GM18499 (cell line): Measurements from ENCODE around the gene MGAT5B.

ENCODE experiments used
- ATAC-seq: cut with Tn5 transposase; IDR thresholded peaks from one replicate; pipeline ENCODE4 v1.9.1; 2021; ENCODE audit warnings: moderate number of reproducible peaks; ENCODE audit not compliant: insufficient read depth, unreplicated experiment

The MGAT5B gene

GRCh38 chr17:76901542-76902197, 33.5 kb downstream of the MGAT5B start:
- ATAC-seq: no peak

DNA sequence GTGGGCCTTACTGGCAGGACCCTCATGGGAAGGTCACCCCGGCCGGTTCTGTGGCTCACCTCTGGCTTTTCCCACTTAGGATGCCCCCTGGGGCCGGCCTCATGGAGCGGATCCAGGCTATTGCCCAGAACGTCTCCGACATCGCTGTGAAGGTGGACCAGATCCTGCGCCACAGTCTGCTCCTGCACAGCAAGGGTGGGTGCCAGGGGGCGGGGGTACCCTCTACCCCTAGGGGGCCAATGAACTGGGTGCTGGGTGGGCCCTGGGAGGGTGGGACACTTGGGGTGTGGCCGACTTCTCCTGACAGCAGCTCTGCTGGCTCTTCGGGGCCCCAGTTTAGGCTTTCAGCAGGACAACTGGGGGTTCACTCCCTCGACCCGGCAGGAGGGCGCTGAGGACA, 34.3 kb downstream of the MGAT5B start:
- ATAC-seq: no peak

GRCh38 chr17:76903631-76904030, 35.4 kb downstream of the MGAT5B start:
- ATAC-seq: no peak

DNA sequence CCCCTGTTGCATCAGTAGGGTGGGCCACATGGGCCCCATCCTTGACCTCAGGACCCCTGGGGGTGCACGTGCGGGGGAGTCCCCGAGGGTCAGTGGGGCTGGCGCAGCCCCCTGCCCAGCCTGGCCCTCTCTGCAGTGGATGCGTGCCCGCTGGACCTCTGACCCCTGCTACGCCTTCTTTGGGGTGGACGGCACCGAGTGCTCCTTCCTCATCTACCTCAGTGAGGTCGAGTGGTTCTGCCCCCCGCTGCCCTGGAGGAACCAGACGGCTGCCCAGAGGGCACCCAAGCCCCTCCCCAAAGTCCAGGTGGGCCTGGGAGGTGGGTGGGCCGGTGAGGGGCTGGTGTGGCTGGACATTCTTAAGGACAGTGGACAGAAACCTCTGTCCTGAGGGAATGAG, 35.9 kb downstream of the MGAT5B start:
- ATAC-seq: no peak

GRCh38 chr17:76905036-76905435, 36.8 kb downstream of the MGAT5B start:
- no peak for ATAC-seq

DNA sequence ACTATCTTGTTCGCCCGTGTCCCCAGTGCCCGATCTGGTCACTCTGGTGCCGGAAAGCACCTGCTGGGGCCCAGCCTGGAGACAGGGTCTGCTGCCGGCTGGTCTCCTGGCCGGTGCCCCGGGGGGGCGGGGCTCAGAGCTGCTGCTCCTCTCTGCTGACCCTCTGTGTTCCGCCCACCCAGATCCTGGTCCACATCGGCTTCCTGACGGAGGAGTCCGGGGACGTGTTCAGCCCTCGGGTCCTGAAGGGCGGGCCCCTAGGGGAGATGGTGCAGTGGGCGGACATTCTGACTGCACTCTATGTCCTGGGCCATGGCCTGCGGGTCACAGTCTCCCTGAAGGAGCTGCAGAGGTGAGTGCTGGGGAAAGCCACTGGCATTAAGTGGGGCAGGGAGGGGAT, 37.6 kb downstream of the MGAT5B start:
- no peak for ATAC-seq

GRCh38 chr17:76906463-76906862, 38.3 kb downstream of the MGAT5B start:
- no peak for ATAC-seq

GRCh38 chr17:76907352-76907751, 39.1 kb downstream of the MGAT5B start:
- no peak for ATAC-seq

DNA sequence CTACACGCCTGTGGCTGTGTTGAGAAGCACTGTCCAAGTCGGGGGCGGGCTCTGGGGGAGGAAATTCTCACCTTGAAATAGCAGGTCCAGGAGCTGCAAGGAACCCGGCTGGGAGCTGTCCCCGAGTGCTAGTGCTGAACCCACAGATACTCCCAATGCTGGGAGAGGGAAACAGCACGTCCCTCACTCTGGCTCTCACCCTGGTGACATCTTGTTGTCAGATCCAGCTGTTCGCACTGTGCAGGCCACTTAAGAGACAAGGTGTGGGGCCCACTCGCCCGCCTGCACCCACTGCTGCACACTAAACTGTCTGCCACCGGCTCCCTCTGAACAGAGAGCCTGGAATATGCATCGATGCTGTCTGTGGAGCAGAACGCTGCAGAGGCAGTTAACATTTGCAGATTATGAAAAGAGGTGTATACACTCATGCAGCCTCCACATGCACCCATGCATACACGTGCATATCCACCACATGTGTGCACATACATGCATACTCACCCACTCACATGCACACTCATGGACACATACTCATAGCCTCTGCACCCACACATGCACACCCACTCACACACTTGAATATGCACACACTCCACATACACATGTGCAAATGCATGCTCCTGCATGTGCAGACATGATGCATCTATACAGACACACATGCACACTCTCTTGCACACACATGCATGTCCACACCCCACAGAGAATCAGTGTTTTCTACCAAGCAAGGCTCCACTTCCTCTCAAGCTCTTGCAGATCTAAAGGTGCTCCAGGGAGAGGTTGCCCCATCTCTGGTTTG, 42.0 kb downstream of the MGAT5B start:
- ATAC-seq: no peak

DNA sequence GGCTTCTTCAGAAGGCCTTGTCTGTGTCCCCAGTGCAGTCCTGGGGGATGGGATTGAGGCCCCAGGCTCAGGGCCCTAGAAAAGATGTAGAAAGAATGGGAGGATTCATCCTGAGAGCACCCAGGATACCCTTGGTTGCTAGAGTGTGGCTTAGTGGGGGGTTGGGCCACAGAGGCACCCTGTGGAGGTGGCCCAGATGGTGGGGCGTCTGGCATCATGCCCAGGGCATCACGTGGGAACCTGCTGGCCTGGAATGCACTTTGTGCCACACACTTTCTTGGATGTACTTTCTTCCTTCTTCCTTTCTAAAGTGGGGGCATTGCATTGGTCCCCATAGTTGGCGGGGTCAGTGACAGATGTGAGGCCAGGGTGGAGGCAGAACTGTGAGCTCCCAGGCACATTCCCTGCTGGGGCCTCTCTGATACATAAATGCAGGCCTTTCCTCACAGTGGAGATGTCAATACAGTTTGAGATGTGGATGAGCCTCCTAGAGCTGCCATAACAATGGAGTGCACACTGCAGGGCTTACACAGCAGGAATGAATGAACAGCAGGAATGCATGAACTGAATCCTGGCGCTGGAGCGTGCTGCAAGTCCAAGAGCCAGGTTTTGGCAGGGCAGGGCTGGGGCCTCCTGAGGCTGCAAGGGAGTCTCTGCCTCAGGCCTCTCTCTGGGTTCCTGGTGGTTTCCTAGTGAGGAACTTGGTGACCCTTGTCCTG, 43.3 kb downstream of the MGAT5B start:
- no peak for ATAC-seq

- no peak for ATAC-seq
These were observed 44.4 kb downstream of the MGAT5B start for GRCh38 chr17:76912421-76913164.

DNA sequence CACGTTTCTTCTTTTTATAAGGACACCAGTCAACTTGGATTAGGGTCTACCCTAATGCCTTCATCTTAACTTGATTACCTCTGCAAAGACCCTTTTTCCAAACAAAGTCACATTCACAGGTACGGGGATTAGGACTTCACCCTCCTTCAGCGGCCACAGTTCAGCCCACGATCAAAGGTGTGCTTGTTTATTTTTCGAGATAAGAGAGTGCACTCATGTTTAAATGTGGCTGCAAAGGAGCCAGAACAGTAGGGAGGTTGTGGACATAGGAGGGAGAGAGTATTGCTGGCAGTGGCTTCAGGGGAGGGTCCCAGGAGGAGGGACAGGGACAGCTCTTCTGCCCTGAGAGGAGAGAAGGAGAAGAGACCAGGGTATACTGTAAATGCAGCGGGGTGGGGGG, 46.7 kb downstream of the MGAT5B start:
- ATAC-seq: no peak

GRCh38 chr17:76915840-76916510, 47.8 kb downstream of the MGAT5B start:
- ATAC-seq: no peak

GRCh38 chr17:76917829-76918228, 49.6 kb downstream of the MGAT5B start:
- no peak for ATAC-seq

- ATAC-seq: no peak
These were observed 50.6 kb downstream of the MGAT5B start for GRCh38 chr17:76918811-76919210.

DNA sequence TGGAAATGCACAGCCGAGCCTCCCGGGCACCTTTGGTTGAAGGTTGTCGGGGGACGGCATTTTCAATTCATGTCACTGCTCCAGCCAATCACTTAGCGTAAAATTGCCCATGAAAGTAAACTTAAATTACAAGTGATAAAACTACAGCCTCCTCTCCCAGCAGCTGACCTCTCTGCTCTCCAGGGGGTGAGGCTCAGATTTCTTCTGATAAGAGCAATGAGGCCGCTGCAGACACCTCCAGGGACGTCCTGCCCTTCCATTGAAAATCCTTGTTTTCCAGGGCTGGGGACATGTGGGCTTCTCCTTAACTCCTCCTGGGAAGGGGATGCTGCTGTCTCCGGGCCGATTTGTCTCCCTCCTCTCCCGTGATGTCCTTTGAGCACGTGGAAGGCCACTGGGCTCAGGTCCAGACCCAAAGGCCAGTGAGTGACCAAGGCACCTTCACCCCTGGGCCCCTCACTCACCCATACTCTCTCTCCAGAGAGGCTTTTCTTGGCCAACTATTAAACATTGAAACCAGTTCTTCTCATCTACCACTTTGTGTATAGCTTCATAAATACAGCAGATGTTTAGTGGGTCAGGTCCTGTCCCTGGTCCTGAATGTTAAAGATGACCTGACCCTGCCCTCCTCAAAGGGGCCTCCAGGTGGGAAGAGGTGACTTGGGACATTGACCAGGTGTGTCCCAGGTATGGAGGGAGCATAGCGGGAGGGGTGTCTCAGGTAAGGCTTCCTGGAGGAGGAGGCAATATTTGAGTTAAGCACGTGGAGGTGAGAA, 52.3 kb downstream of the MGAT5B start:
- no peak for ATAC-seq

- no peak for ATAC-seq
These were observed 53.3 kb downstream of the MGAT5B start for GRCh38 chr17:76921340-76922036.

DNA sequence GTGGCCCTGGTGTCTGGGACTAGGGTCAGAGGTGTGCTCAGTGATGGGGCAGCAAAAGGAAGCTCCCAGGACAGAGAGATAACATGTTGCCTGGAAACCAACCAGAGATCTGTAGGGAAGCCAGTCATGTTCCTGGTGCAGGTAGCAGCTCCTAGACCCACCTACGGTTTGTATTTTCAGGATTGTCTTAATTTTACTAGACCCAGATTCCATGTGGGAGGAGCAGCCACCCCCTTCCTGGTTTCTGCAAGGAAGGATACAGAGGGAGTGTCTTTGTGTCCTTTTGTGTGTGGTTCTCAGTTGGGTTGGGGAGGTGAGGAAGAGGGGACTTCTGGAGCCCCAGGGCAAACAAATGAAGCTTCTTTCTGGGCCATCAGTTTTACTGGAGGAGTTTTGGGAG, 53.9 kb downstream of the MGAT5B start:
- ATAC-seq: no peak

- no peak for ATAC-seq
These were observed 54.8 kb downstream of the MGAT5B start for GRCh38 chr17:76922967-76923366.
